Glutamatergic neuron (in vitro differentiated cells): ENCODE data around the gene CCDC134. TPM values are rescaled to one million over a fixed set of nuclear protein-coding genes. Genes with fewer than 3 reads are reported as not detected.

Source experiments
- DNase-seq: peaks from one replicate; pipeline ENCODE4 v3.0.0; 2022
- H3K27ac Mint-ChIP-seq: one replicate; pipeline ENCODE4 v1.8.0; 2020; ENCODE audit warnings: mild to moderate bottlenecking, mixed read lengths, inconsistent platforms; ENCODE audit not compliant: unreplicated experiment
- H3K27me3 Mint-ChIP-seq: one replicate; pipeline ENCODE4 v1.8.0; 2020; ENCODE audit warnings: mild to moderate bottlenecking, moderate library complexity, mixed read lengths, inconsistent platforms; ENCODE audit not compliant: unreplicated experiment
- H3K36me3 Mint-ChIP-seq: one replicate; pipeline ENCODE4 v1.8.0; 2020; ENCODE audit warnings: mild to moderate bottlenecking, mixed read lengths, inconsistent platforms; ENCODE audit not compliant: unreplicated experiment
- H3K4me1 Mint-ChIP-seq: one replicate; pipeline ENCODE4 v1.8.0; 2020; ENCODE audit warnings: mild to moderate bottlenecking, low read depth, mixed read lengths, inconsistent platforms; ENCODE audit not compliant: unreplicated experiment
- H3K4me3 Mint-ChIP-seq: one replicate; pipeline ENCODE4 v1.8.0; 2020; ENCODE audit warnings: mild to moderate bottlenecking, mixed read lengths, inconsistent platforms; ENCODE audit not compliant: unreplicated experiment
- H3K9me3 Mint-ChIP-seq: one replicate; pipeline ENCODE4 v1.8.0; 2020; ENCODE audit warnings: mild to moderate bottlenecking, moderate library complexity, mixed read lengths, inconsistent platforms; ENCODE audit not compliant: unreplicated experiment
- total RNA-seq: library from RNA; stranded (reverse); fragmentation: NEBNext Ultra II Directional; extraction: Animal tissue kit (Norgen Biotek cat#: 25700); gene quantifications from one replicate; pipeline ENCODE4 v1.2.1, GENCODE V29; 2021; ENCODE audit not compliant: unreplicated experiment
- TF ChIP-seq, protein P1 (sequence below): fragments of 200-600 bp; sonication (generic); IDR thresholded peaks from one replicate; pipeline ENCODE4 v1.5.0; 2021; ENCODE audit not compliant: partially characterized antibody, unreplicated experiment

Gene CCDC134
- total RNA-seq, 1 donor from 2014 or later = 9.4 TPM

DNA sequence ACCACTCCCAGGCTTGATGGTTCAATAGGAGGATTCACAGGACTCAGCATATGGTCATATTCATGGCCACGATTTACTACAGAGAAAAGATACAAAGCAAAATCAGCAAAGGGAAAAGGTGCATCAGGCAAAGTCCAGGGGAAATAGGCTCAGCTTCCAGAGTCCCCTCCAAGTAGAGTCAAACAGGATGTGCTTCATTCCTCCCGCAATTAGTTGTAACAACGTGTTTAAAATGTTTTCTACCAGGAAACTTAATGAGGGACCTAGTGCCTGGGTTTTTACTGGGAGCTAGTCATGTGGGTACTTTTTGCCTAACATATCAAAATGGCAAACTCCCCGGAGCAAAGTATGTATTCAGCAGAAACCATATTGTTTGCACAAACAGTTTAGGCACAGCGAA is 17.5 kb downstream of the CCDC134 start:
- TF ChIP-seq, protein P1, sequence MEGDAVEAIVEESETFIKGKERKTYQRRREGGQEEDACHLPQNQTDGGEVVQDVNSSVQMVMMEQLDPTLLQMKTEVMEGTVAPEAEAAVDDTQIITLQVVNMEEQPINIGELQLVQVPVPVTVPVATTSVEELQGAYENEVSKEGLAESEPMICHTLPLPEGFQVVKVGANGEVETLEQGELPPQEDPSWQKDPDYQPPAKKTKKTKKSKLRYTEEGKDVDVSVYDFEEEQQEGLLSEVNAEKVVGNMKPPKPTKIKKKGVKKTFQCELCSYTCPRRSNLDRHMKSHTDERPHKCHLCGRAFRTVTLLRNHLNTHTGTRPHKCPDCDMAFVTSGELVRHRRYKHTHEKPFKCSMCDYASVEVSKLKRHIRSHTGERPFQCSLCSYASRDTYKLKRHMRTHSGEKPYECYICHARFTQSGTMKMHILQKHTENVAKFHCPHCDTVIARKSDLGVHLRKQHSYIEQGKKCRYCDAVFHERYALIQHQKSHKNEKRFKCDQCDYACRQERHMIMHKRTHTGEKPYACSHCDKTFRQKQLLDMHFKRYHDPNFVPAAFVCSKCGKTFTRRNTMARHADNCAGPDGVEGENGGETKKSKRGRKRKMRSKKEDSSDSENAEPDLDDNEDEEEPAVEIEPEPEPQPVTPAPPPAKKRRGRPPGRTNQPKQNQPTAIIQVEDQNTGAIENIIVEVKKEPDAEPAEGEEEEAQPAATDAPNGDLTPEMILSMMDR = no peak
- no peak overlapping the region for H3K4me3 Mint-ChIP-seq
- H3K27me3 Mint-ChIP-seq = peaks cover 4% of the 10 kb centered on the region
- no peak for DNase-seq
- H3K4me1 Mint-ChIP-seq = peaks cover 21% of the 10 kb centered on the region
- H3K27ac Mint-ChIP-seq = no peak overlapping the region
- H3K36me3 Mint-ChIP-seq = no peaks in the 10 kb centered on the region
- H3K9me3 Mint-ChIP-seq = peaks cover 7% of the 10 kb centered on the region

DNA sequence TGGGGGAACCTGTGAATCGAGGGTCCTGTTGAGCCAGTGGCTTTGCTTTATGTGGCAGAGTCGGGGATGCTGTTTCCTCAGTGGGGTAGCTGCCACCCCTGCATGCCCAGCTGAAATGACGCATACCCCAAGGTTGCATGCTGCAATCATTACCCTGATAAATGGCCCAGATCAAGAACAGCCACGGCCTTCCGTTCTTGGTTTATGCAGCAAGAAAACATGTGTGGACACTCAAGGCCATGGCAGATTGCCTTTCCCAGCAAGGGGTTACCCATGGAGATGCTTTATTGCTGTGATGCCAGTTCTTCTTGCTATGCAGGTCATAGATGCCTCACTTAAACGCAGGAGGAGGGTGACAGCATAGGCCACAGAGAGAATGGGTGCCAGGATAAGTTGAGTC is 18.1 kb downstream of the CCDC134 start:
- Mint-ChIP-seq H3K27ac (no peak overlapping the region), H3K4me1 (peaks cover 21% of the 10 kb centered on the region), H3K4me3 (no peak overlapping the region), H3K27me3 (peaks cover 4% of the 10 kb centered on the region), H3K9me3 (peaks cover 7% of the 10 kb centered on the region), H3K36me3 (no peaks in the 10 kb centered on the region)
- TF ChIP-seq, protein P1 = no peak
- DNase-seq = no peak

DNA sequence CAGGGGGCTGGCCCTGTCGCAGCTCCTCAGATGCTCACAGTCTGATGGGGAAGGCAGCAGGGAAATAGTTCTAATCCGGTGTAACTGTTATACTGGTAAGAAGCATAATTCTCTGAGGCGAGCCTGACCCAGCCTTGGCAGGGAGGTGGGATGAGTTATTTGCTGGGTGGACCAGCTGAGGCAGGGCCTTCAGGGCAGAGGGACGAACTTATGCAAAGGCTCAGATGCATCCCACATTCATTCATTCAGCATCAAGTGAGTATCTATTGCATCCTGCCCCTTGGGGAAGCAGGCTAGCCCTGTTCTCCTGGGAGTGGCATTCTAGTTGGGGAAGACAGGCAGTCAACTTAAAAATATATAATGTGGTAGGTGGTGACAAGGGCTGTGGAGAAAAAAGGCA is 18.8 kb downstream of the CCDC134 start:
- peaks cover 7% of the 10 kb centered on the region for H3K9me3 Mint-ChIP-seq
- no peak for DNase-seq
- no peak overlapping the region for H3K27ac Mint-ChIP-seq
- no peaks in the 10 kb centered on the region for H3K36me3 Mint-ChIP-seq
- TF ChIP-seq, protein P1 = no peak
- H3K4me3 Mint-ChIP-seq = no peak overlapping the region
- peaks cover 25% of the 10 kb centered on the region for H3K4me1 Mint-ChIP-seq
- peaks cover 4% of the 10 kb centered on the region for H3K27me3 Mint-ChIP-seq

DNA sequence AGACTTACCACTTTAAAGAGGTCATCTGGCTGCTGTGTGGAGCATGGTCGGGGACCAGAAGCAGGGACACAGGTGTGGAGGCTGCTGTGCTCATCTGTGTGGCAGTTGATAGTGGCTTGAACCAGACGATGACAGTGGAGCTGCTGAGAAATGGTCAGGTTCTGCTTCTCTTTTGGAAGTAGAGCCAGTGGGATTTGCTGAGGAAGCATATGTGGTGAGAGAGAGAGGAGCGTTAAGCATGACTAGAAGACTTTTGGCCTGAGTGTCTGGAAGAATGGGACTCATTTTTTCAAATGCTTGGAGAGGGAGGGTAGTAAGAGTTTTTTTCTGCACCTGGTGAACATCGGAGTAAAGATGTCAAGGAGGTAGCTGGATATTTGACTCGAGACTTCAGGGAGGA is 20.0 kb downstream of the CCDC134 start:
- H3K9me3 Mint-ChIP-seq = peaks cover 11% of the 10 kb centered on the region
- peak overlapping the region; percentile 18 for H3K4me3 Mint-ChIP-seq
- peaks cover 4% of the 10 kb centered on the region for H3K27me3 Mint-ChIP-seq
- peaks cover 26% of the 10 kb centered on the region for H3K4me1 Mint-ChIP-seq
- no peak for DNase-seq
- peak overlapping the region; percentile 65 for H3K27ac Mint-ChIP-seq
- TF ChIP-seq, protein P1 = no peak
- H3K36me3 Mint-ChIP-seq = no peaks in the 10 kb centered on the region

DNA sequence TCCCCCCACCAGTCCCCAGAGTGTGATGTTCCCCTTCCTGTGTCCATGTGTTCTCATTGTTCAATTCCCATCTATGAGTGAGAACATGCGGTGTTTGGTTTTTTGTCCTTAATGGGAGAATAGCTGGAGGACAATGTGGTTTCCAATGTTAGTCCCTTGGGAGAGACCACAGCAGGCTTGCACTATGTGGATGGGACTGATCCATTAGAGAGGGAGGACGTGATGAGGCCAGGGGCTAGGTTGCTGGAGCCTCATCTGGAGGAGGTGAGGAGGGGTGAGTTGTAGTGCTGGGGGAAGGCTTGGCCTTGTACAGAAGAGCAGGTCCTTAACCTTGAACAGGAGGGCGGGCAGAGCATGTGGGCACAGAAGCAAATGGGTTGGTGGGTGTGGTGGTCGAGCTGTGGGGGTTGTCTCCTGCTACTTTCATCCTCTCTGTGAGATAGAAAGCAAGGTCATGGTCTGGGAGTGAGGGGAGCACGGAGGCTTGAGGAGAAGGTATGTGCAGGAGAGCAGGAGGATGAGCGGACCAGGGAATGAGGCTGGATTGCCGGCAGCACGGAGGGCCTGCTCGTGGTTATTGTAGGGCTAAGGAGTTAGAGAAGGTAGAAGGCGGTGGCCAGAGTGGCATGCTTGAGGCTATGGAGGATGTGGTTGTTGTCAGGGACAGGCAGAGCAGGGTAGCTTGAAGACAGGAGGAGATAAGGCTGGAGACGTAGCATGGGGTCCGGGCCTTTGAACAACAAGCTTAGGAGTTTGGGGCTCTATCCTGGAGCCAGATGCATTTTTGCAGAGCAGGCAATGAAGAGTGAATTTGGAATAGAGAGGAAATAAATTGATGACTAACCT is 21.2 kb downstream of the CCDC134 start:
- peak overlapping the region; percentile 84 for H3K27ac Mint-ChIP-seq
- no peaks in the 10 kb centered on the region for H3K36me3 Mint-ChIP-seq
- peak overlapping the region; percentile 40 for H3K4me3 Mint-ChIP-seq
- H3K9me3 Mint-ChIP-seq = peaks cover 11% of the 10 kb centered on the region
- peak; percentile 34 for DNase-seq
- peaks cover 4% of the 10 kb centered on the region for H3K27me3 Mint-ChIP-seq
- TF ChIP-seq, protein P1 = no peak
- H3K4me1 Mint-ChIP-seq = peaks cover 28% of the 10 kb centered on the region
